ENCODE results near the gene TNRC6B.

- TF ChIP-seq CTCF (IDR thresholded peaks at IDR 0.05; ENCODE audit: low read length) (no peak), EZH2 (optimal IDR thresholded peaks at IDR 0.05; ENCODE audit: low read depth, low read length) (no peak)
Observed at GRCh38 chr22:40256516-40256915, 78.8 kb downstream of the TNRC6B start.
